Suprapubic skin (tissue), 4 donors: ENCODE measurements around the gene ERCC3. TPM values are rescaled to one million over a fixed set of nuclear protein-coding genes. Genes with fewer than 3 reads are reported as not detected.

Experiments
- DNase-seq, 2 donors: peaks; one replicate each; pipeline ENCODE4 v3.0.0-alpha.2; 2019; ENCODE audit warnings: low spot score in 2 of 2
- H3K27ac ChIP-seq: fragments of 200-600 bp; sonication (generic); one replicate; pipeline ENCODE4 v1.5.1; 2019
- H3K27me3 ChIP-seq: fragments of 200-600 bp; sonication (generic); one replicate; pipeline ENCODE4 v1.5.1; 2019
- H3K36me3 ChIP-seq: fragments of 200-600 bp; sonication (generic); one replicate; pipeline ENCODE4 v1.5.1; 2019
- H3K4me1 ChIP-seq: fragments of 200-600 bp; sonication (generic); one replicate; pipeline ENCODE4 v1.5.1; 2019
- H3K4me3 ChIP-seq: fragments of 200-600 bp; sonication (generic); one replicate; pipeline ENCODE4 v1.5.1; 2019; ENCODE audit warnings: mild to moderate bottlenecking
- H3K9me3 ChIP-seq: fragments of 200-600 bp; sonication (generic); one replicate; pipeline ENCODE4 v1.5.1; 2019
- CTCF ChIP-seq, 2 donors: fragments of 200-600 bp in 1 of 2; fragments of 450-650 bp in 1 of 2; sonication (generic) in 1 of 2; IDR thresholded peaks; one replicate each; pipeline ENCODE4 v1.5.1; 2016 to 2019; ENCODE audit warnings: antibody characterized with exemption in 2 of 2, mild to moderate bottlenecking in 1 of 2, moderate library complexity in 1 of 2
- EP300 ChIP-seq: sonication (generic); formaldehyde crosslinking; IDR thresholded peaks from one replicate; pipeline ENCODE4 v1.6.1; 2017; ENCODE audit warnings: antibody characterized with exemption
- POLR2A ChIP-seq, 2 donors: fragments of 450-650 bp; IDR thresholded peaks; one replicate each; pipeline ENCODE4 v1.6.1; 2017; ENCODE audit warnings: antibody characterized with exemption in 2 of 2, mild to moderate bottlenecking in 2 of 2, moderate library complexity in 2 of 2
- POLR2AphosphoS5 ChIP-seq, 3 donors: sonication (generic); formaldehyde crosslinking; IDR thresholded peaks; one replicate each; pipeline ENCODE4 v1.6.1; 2017; ENCODE audit warnings: antibody characterized with exemption in 3 of 3
- WGBS: methylation state at CpG from one replicate; pipeline ENCODE4 v1.1.5; 2018; 5-methylcytosine and 5-hydroxymethylcytosine counted together
- total RNA-seq, 4 donors: library from RNA; depleted of rRNA; stranded (reverse); fragments of >200 nt; gene quantifications; one replicate each; pipeline ENCODE4 v1.1.0, GENCODE V29; 2016

Gene ERCC3
- total RNA-seq, 4 donors from 2014 or later = 35.5 to 103 (median 39.1) TPM

GRCh38 chr2:127314193-127314988, 20.4 kb upstream of the ERCC3 start:
- no peaks in the 10 kb centered on the region for H3K4me1 ChIP-seq
- no peak overlapping the region for H3K27ac ChIP-seq
- H3K4me3 ChIP-seq = no peak overlapping the region
- 83% methylated on average over 7 of the region's 7 CpGs for WGBS
- peaks cover 90% of the 10 kb centered on the region for H3K36me3 ChIP-seq
- TF ChIP-seq CTCF (IDR thresholded peaks at IDR 0.05) (no peak), POLR2A (IDR thresholded peaks at IDR 0.05) (no peak), POLR2AphosphoS5 (IDR thresholded peaks at IDR 0.05) (no peak), EP300 (no peak)
- no peaks in the 10 kb centered on the region for H3K9me3 ChIP-seq
- no peaks in the 10 kb centered on the region for H3K27me3 ChIP-seq
- no peak for DNase-seq

GRCh38 chr2:127313406-127313805, 19.5 kb upstream of the ERCC3 start:
- Histone ChIP-seq H3K27me3 (no peaks in the 10 kb centered on the region), H3K4me3 (no peak overlapping the region), H3K4me1 (no peaks in the 10 kb centered on the region), H3K36me3 (peaks cover 86% of the 10 kb centered on the region), H3K27ac (no peak overlapping the region), H3K9me3 (no peaks in the 10 kb centered on the region)
- TF ChIP-seq POLR2A (IDR thresholded peaks at IDR 0.05) = no peak
- no peak for TF ChIP-seq CTCF (IDR thresholded peaks at IDR 0.05)
- no peak for TF ChIP-seq EP300
- no peak for TF ChIP-seq POLR2AphosphoS5 (IDR thresholded peaks at IDR 0.05)
- 78% methylated on average over 3 of the region's 3 CpGs for WGBS
- DNase-seq = no peak

GRCh38 chr2:127310980-127311379, 17.0 kb upstream of the ERCC3 start:
- WGBS = 90% methylated on average over 3 of the region's 3 CpGs
- H3K36me3 ChIP-seq = peaks cover 75% of the 10 kb centered on the region
- no peak overlapping the region for H3K4me3 ChIP-seq
- no peaks in the 10 kb centered on the region for H3K4me1 ChIP-seq
- H3K27me3 ChIP-seq = no peaks in the 10 kb centered on the region
- no peaks in the 10 kb centered on the region for H3K9me3 ChIP-seq
- no peak overlapping the region for H3K27ac ChIP-seq
- no peak for TF ChIP-seq POLR2A (IDR thresholded peaks at IDR 0.05)
- TF ChIP-seq EP300 = no peak
- TF ChIP-seq POLR2AphosphoS5 (IDR thresholded peaks at IDR 0.05) = no peak
- TF ChIP-seq CTCF (IDR thresholded peaks at IDR 0.05) = no peak
- no peak for DNase-seq

- Histone ChIP-seq H3K27ac (no peak overlapping the region), H3K4me3 (no peak overlapping the region), H3K4me1 (no peaks in the 10 kb centered on the region), H3K36me3 (peaks cover 62% of the 10 kb centered on the region), H3K27me3 (no peaks in the 10 kb centered on the region), H3K9me3 (no peaks in the 10 kb centered on the region)
- DNase-seq = no peak
- WGBS = 96% methylated on average over 4 of the region's 4 CpGs
- TF ChIP-seq EP300 (no peak), POLR2AphosphoS5 (IDR thresholded peaks at IDR 0.05) (no peak), CTCF (IDR thresholded peaks at IDR 0.05) (no peak), POLR2A (IDR thresholded peaks at IDR 0.05) (no peak)
Observed at GRCh38 chr2:127309468-127309867, 15.5 kb upstream of the ERCC3 start.

GRCh38 chr2:127308586-127309138, 14.7 kb upstream of the ERCC3 start:
- Histone ChIP-seq H3K4me1 (no peaks in the 10 kb centered on the region), H3K4me3 (no peak overlapping the region), H3K27ac (no peak overlapping the region), H3K36me3 (peaks cover 54% of the 10 kb centered on the region), H3K27me3 (no peaks in the 10 kb centered on the region), H3K9me3 (no peaks in the 10 kb centered on the region)
- 79% methylated on average over 7 of the region's 7 CpGs for WGBS
- no peak for DNase-seq
- no peak for TF ChIP-seq POLR2A (IDR thresholded peaks at IDR 0.05)
- no peak for TF ChIP-seq POLR2AphosphoS5 (IDR thresholded peaks at IDR 0.05)
- TF ChIP-seq CTCF (IDR thresholded peaks at IDR 0.05) = no peak
- TF ChIP-seq EP300 = no peak
